Sciatic nerve (tissue), 2 donors: ENCODE measurements around the gene B3GNT8. TPM values are rescaled to one million over a fixed set of nuclear protein-coding genes. Genes with fewer than 3 reads are reported as not detected.
"Not testable (repeated sequence)": the region's sequence is repeated elsewhere in the genome, so short reads cannot be mapped to it uniquely, and the experiment has no call there.

Source experiments
- ATAC-seq: fragments of 200-7000 bp; cut with Tn5 transposase; one replicate; pipeline ENCODE4 v1.9.1; 2020; ENCODE audit warnings: mild to moderate bottlenecking, moderate library complexity
- DNase-seq: peaks from one replicate; pipeline ENCODE4 v3.0.0-alpha.2; 2020; ENCODE audit warnings: low spot score
- intact Hi-C: fragments of 100-400 bp; cut with DNase I; formaldehyde crosslinking; loops from one replicate; pipeline ENCODE4 v1.14.2; 2022
- total RNA-seq: library from RNA; stranded (reverse); fragmentation: NEBNext Ultra II Directional; extraction: Animal tissue kit (Norgen Biotek cat#: 25700); gene quantifications from one replicate; pipeline ENCODE4 v1.2.1, GENCODE V29; 2021
- donor health status: DM: no; HTN: no; CAD: no.
- donor health status: DM: no; HTN: no; CAD: no.

The B3GNT8 gene
- total RNA-seq, 1 donor from 2014 or later: 6.1 TPM

DNA sequence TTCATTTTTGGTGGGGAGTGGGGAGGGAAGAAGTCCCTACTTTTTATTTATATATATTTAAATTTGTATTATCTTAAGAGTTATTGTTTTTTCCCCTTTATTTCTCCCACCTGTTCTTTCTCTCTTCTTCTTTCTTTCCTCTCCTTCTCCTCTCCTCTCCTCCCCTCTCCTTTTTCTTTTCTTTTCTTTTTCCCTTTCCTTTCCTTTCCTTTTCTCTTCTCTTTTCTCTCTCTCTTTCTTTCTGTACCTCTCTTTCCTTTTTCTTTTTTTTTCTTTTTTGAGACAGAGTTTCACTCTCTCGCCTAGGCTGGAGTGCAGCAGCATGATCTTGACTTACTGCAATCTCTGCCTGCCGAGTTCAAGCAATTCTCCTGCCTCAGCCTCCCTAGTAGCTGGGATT is 27.6 kb downstream of the B3GNT8 start:
- ATAC-seq (no peak), DNase-seq (no peak)
- intact Hi-C loops: no loop called here

DNA sequence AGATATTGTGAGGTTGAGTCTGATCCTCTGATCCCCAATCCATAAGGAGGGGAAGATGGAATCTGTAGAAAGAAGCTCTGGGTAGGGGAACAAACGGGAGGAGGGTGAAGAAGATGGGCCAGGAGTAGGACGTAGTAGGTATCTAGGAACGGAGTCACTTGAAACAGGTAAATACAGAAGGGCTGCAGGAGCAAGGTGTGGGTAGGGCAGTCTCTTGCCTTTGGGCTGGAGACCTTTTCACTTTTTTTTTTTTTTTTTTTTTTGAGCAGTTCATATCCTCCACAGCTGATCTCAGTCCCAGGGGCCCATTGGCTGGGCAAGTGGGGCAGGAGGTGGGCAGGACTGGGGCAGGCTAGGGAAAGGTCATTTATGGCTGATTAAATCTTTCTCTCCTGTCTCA is 28.1 kb downstream of the B3GNT8 start:
- intact Hi-C loops: no loop called here
- ATAC-seq: no peak
- DNase-seq: no peak

DNA sequence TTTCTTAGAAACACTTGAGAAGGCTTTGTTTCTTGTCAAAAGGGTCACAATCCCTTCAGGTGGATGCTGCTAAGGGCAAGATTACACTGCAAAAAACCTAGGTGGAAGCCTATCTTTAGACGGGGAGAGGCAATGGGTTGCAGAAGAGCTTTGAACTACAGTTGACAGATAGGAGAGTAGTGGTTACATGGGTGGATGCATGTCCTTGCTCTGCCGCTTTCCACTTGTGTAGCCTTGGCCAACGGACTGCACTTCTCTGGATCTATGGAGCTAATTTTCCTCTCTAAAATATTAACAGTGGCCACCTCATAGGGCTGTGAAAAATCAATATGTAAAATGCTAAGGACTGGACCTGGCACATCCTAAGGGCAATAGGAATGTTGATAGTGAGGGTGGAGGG is 28.6 kb downstream of the B3GNT8 start:
- DNase-seq: no peak
- ATAC-seq: no peak
- intact Hi-C loops: no loop called here

DNA sequence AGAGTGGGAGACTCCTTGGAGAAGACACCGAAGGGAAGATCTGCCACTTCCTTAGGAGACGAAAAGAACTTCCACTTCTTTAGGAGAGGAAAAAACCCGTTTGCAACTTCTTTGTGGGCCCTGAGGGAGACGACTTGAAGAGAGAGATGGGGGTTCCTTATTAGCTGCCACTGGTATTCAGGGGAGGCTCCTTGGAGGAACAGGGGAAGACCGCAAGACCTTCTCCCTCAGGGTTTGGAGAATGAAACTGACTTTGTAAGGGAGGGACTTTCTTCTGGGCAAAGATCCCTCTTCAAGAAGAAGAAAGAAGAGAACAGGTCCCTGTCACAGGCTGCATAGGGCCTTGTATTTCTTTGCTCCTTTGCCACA is 29.1 kb downstream of the B3GNT8 start:
- DNase-seq (no peak), ATAC-seq (no peak)
- intact Hi-C loops: no loop called here

DNA sequence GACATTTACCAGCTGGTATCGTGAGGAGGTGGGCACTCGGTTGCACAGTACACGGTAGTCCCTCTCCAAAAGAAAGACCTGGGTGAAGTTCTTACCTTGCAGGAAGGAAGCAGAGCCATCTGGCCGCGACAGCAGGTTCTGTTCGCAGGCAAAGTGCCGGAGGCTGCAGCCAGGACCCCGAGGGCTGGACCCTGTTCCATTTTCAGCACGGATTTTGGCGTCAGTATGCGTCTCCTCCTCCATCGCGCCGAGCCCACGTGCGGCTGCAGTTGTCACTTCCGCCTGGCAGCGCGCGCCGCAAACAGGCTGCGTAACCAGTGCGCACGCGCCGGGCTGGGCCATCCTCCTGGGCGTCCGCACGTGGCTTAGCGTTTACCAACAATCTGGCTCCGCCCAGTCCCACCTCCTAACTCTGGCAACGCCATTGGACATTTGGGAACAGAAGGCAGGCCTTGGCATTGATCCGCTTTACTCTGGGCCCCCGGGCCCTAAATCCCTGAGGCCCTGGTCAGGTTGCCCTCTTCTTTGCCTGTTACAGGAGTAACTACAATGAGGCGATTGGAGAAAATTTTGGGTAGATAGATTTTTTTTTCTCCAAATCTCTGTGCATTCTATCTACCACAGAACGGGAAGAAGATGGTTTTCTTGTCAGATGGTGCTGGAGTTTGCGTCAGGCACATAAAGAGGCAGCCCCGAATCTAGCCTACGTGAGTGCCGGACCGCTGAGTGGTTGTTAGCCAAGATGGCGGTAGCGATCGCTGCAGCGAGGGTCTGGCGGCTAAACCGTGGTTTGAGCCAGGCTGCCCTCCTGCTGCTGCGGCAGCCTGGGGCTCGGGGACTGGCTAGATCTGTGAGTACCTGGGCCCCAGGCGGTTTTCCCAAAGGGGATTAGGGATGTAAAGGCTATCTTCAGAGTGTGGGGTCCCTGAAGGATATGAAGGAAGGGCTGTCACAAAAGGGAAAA is 29.8 kb downstream of the B3GNT8 start, which contains the start of the genes BCKDHA and EXOSC5:
Gene BCKDHA, plus strand, starts transcription at position 733 of the 964 bp plus-strand sequence. Its CDS starts 10 bp downstream, at position 743.
Gene EXOSC5, minus strand, starts transcription at position 274 of the 964 bp plus-strand sequence. Its CDS starts 31 bp downstream, at position 243.
- intact Hi-C loops: no loop called here
- DNase-seq (peak; percentile 99), ATAC-seq (peak; percentile 99)

DNA sequence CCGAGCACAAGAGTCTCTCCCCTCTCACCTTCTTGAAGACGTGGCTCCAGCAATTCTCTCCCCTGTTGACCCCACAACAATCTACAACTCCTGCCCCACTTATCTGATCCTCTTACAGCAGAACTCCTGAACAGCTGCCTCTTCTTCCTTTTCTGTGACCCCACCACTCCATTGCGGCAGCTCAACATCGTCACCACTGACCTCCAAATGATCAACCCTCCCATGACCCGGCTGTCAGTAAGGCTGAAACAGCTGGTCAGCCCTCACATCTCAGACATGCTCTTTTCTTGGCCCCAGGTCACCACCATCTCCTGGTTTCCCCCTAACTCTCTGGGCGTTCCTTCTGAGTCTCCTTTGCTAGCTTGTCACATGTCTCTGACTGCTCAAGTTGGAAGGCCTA is 31.8 kb downstream of the B3GNT8 start:
- intact Hi-C loops: no loop called here
- DNase-seq (no peak), ATAC-seq (no peak)

DNA sequence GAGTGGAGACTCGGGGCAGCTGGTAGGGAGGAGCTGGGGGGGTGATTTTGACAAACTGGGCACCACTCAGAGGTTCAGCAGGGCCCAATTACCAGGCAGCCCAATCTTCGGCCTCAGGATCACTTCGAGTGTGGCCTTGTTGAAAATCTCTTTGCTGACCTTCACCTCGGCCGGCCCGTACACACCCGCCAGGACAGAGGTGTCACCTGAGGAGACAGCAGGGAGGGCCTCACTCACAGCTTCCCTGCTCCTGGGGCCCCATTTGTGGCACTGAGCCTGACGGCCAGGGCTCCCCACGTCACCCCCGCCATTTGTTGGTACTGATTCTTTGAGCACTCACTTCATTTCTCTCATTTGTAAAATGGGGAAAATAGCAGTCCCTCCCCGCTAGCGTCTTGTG is 34.4 kb downstream of the B3GNT8 start:
- no peak for DNase-seq
- no peak for ATAC-seq
- intact Hi-C loops: no loop called here

DNA sequence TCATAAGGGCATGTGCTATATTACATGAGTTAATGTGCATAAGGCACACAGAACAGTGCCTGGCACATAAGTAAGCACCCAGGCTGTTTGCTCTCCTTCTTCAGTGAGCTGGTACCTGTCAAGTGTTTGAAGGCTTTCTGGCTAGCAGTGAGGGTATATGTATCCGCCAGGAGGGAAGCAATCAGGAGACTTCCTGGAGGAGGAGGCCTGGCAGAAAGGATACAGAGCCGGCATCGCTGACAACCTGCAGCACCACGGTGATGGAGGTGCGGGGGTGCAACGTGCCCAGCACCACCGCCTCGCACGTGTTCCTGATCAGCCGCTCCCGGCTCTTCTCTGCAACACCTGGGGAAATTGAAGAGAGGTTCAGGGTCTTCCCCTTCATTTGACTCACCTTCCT is 35.6 kb downstream of the B3GNT8 start:
- intact Hi-C loops: no loop called here
- ATAC-seq (no peak), DNase-seq (no peak)

DNA sequence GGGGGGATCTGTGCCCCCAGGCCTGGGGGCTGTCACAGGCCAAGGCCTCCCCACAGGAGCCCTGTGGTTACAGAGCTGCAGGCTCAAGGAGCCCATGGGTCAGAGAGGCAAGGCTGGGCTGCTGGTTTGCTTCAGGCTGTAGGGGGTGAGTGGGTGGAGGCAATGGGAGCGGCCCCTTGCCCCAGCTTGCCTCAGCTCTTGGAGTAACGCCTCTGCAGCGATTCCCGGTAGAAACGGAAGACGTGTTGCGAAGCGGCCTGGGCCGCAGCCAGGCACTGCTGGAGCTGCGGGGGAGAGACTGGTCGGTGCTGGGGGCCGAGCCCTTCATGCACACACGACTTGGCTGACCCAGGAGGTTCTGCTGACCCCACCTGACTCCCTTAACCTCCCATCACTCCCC is 40.7 kb downstream of the B3GNT8 start:
- intact Hi-C loops: no loop called here
- peak; percentile 54 for ATAC-seq
- DNase-seq: no peak

DNA sequence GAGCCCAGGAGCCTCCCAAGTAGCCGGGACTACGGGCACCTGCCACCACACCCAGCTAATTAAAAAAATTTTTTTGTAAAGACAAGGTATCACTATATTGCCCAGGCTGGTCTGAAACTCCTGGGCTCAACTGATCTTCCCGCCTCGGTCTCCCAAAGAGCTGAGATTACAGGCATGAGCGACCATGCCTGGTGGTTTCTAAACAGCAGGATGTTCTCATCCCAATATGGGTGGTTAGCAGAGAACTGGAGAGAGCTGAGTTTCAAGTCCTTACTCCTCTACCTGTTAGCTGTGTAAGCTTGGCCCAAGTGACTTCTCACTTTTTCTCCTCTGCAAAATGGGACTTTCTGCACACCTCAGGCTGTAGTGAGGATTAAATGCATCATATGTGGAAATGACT is 42.8 kb downstream of the B3GNT8 start:
- intact Hi-C loops: no loop called here
- DNase-seq (no peak), ATAC-seq (no peak)

DNA sequence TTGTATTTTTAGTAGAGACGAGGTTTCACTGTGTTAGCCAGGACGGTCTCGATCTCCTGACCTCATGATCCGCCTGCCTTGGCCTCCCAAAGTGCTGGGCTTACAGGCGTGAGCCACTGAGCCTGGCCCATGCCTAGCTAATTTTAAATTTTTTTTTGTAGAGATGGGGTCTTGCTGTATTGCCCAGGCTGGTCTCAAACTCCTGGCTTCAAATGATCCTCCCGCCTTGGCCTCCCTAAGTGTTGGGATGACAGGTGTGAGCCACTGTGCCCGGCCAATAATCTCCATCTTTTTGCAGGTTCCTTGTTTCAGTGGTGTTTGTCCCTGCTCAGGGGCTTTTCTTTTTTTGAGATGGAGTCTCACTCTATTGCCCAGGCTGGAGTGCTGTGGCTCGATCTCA is 45.6 kb downstream of the B3GNT8 start:
- DNase-seq, intact Hi-C loops, ATAC-seq: not testable (repeated sequence)

DNA sequence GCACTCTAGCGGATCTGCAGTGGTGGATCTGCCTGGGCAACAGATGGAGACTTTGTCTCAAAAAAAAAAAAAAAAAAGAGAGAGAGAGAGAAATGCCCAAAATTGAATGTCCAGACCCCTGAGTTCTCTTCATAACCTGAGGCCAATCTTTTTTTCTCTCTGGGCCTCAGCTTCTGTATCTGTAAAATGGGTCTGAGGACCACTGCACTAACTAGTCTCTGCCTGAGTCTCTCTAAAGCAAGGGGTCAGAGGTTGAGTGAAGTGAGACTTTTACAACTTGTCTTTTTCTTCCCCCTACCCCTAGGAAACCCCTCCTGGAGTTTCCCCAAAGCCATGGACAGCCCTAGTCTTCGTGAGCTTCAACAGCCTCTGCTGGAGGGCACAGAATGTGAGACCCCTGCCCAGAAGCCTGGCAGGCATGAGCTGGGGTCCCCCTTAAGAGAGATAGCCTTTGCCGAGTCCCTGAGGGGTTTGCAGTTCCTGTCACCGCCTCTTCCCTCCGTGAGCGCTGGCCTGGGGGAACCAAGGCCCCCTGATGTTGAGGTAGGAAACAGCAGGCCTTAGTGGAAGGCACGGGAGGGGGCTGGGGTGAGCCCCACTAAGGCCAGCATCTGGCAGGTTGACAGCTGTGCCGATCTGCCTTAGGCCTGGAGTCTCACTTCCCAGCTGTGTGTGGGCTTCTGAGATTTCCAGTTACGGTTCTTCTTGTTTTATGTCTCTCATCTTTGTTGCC is 49.0 kb downstream of the B3GNT8 start:
- no peak for DNase-seq
- ATAC-seq: peak; percentile 9
- intact Hi-C loops: no loop called here

DNA sequence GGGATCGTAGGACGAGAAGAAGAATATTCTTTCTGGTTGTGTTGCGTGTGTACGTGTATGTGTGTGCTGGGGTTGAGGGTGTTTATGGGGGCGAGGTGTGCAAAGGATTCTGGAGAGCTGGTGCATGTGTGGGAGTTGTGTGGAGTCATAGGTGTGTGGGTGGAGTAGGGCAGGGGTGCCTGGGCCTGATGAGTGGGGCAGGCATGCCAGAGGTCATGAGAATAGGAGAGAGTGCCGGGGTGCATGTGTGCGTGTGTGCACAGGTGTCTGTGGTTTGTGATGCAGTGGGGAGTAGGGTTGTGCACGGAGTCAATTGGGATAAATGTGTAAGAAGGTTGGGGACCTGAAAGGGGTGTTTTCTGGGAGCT is 50.2 kb downstream of the B3GNT8 start:
- peak; percentile 24 for ATAC-seq
- intact Hi-C loops: no loop called here
- no peak for DNase-seq

DNA sequence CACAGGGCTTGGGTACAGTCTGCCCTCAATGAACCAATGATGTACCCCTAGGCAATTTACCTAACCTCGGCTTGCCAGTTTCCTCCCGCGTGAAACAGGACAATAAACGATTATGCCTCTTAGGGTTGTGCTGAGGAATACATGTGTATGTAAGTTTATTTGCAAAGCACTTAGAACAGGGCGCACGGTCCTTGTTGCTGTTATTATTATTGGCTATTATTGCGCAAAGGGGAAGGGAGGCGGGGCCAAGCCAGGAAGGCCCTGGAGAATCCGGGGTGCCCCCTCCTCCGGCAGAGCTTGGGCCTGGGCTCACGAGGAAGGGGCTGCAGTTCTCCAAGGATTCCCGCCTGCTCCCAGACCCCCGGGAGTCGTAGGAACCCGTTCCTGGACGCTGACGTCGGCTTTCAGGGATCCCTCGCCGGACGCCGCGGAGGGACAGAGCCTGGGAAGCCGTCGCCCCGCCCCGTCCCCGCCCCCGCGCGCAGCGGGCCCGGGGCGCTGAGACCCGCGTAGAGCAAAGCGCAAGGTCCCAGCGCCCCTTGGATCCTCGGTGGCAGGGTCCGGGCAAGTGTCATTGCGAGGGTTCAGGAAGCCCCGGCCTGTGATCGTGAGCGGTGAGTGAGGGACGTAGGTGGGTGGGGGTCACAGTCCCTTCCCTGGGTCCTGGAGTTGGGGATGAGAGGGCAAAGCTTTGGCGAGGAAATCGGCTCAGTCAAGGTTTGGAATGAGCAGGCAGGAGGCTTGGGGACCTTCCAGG is 50.8 kb downstream of the B3GNT8 start, which contains the start of gene TMEM91:
Gene TMEM91, plus strand, starts transcription at position 293 of the 757 bp plus-strand sequence. CDS start 1,777 bp downstream, outside the sequence.
- peak; percentile 73 for ATAC-seq
- DNase-seq: peak; percentile 71
- intact Hi-C loops: no loop called here

Other genes starting within 250 kb of the B3GNT8 start
- gene CYP2S1, start 234.2 kb downstream of the B3GNT8 start, total RNA-seq: 1.1 TPM
- gene AXL, start 208.2 kb downstream of the B3GNT8 start, total RNA-seq: 65.8 TPM
- gene HNRNPUL1, start 163.0 kb downstream of the B3GNT8 start, total RNA-seq: 161 TPM
- gene CCDC97, start 117.2 kb downstream of the B3GNT8 start, total RNA-seq: 29.8 TPM
- gene TGFB1, start 73.5 kb downstream of the B3GNT8 start, total RNA-seq: 33.7 TPM
- gene B9D2, start 63.2 kb downstream of the B3GNT8 start, total RNA-seq: 4.1 TPM
- 23.5 TPM for gene TMEM91, start 50.8 kb downstream of the B3GNT8 start, total RNA-seq
- gene EXOSC5, start 30.0 kb downstream of the B3GNT8 start, total RNA-seq: 12.0 TPM
- 24.2 TPM for gene BCKDHA, start 29.6 kb downstream of the B3GNT8 start, total RNA-seq
- gene DMAC2, start 12.5 kb upstream of the B3GNT8 start, total RNA-seq: 33.9 TPM
- gene ERICH4, start 15.8 kb upstream of the B3GNT8 start, total RNA-seq: not detected
- gene CEACAM21, start 148.8 kb upstream of the B3GNT8 start, total RNA-seq: 2.5 TPM
- gene CEACAM4, start 199.7 kb upstream of the B3GNT8 start, total RNA-seq: 1.9 TPM